Transverse colon (tissue), 4 donors: ENCODE results near the gene ZFP1. TPM values are rescaled to one million over a fixed set of nuclear protein-coding genes. Genes with fewer than 3 reads are reported as not detected.

Experiments used
- DNase-seq: peaks from one replicate; pipeline ENCODE4 v3.0.0-alpha.2; 2019
- H3K27ac ChIP-seq, 4 donors: fragments of 200-600 bp; sonication (generic); 2 replicates each; pipeline ENCODE4 v1.5.1; 2016 to 2018; ENCODE audit warnings: inconsistent platforms in 4 of 4
- H3K27me3 ChIP-seq: fragments of 200-600 bp; sonication (generic); 2 replicates; pipeline ENCODE4 v1.5.1; 2017; ENCODE audit warnings: inconsistent platforms
- H3K36me3 ChIP-seq, 4 donors: fragments of 200-600 bp; sonication (generic); 2 replicates each; pipeline ENCODE4 v1.5.1; 2017 to 2019; ENCODE audit warnings: inconsistent platforms in 4 of 4
- H3K4me1 ChIP-seq, 4 donors: fragments of 200-600 bp; sonication (generic); 2 replicates each; pipeline ENCODE4 v1.5.1; 2017 to 2020; ENCODE audit warnings: inconsistent platforms in 4 of 4
- H3K4me3 ChIP-seq, 4 donors: fragments of 200-600 bp; sonication (generic); 1 replicate in 1 of 4; 2 replicates in 3 of 4; pipeline versions ENCODE4 v1.5.1 to v1.6.1; 2017 to 2019; ENCODE audit warnings: inconsistent platforms in 4 of 4
- H3K9me3 ChIP-seq, 2 donors: fragments of 200-600 bp; sonication (generic); 2 replicates each; pipeline ENCODE4 v1.5.1; 2017 to 2019; ENCODE audit warnings: inconsistent platforms in 2 of 2
- CTCF ChIP-seq, 5 experiments: fragments of 200-600 bp in 3 of 5; fragments of 450-650 bp in 2 of 5; sonication (generic) in 3 of 5; IDR thresholded peaks; 1 replicate in 2 of 5; 2 replicates in 3 of 5; pipeline ENCODE4 v1.5.1; 2016 to 2017; ENCODE audit warnings: antibody characterized with exemption in 5 of 5, inconsistent platforms in 3 of 5, mild to moderate bottlenecking in 2 of 5, moderate library complexity in 1 of 5
- EP300 ChIP-seq: sonication (generic); formaldehyde crosslinking; IDR thresholded peaks from one replicate; pipeline ENCODE4 v1.6.1; 2017; ENCODE audit warnings: antibody characterized with exemption, low read depth
- POLR2A ChIP-seq: fragments of 450-650 bp; IDR thresholded peaks from one replicate; pipeline ENCODE4 v1.6.1; 2016; ENCODE audit warnings: antibody characterized with exemption, mild to moderate bottlenecking, moderate library complexity
- POLR2AphosphoS5 ChIP-seq, 3 donors: sonication (generic); formaldehyde crosslinking; IDR thresholded peaks; one replicate each; pipeline ENCODE4 v1.6.1; 2016; ENCODE audit warnings: antibody characterized with exemption in 3 of 3
- WGBS, 2 donors: methylation state at CpG; one replicate each; pipeline ENCODE4 v1.1.5; 2018; ENCODE audit warnings: low coverage in 1 of 2; 5-methylcytosine and 5-hydroxymethylcytosine counted together
- in situ Hi-C, 4 donors: fragments of 200-750 bp; cut with MboI; loops; one replicate each; pipeline versions ENCODE4 v1.15.0 to v1.15.1; 2017; ENCODE audit warnings: low sequenced_read_pairs in 3 of 4, low pct_ligation_motif_present in 1 of 4, low pct_unique_long_range_greater_than_20kb in 1 of 4
- intact Hi-C: fragments of 100-400 bp; cut with DNase I; formaldehyde crosslinking; loops from one replicate; pipeline ENCODE4 v1.15.1; 2023; ENCODE audit warnings: low total_unique reads
- total RNA-seq, 4 donors: library from RNA; depleted of rRNA; stranded (reverse); fragments of >200 nt; gene quantifications; one replicate each; pipeline ENCODE4 v1.1.0, GENCODE V29; 2016

The ZFP1 gene
- total RNA-seq, 4 donors from 2014 or later = 1.1 to 56.7 (median 6.3) TPM

- no peaks in the 10 kb centered on the region for H3K27me3 ChIP-seq
- DNase-seq = no peak
- WGBS, 2 donors = 67 to 74% methylated on average over 5 to 6 of the region's 6 CpGs
- H3K27ac ChIP-seq = no peak overlapping the region
- in situ Hi-C loops (no loop called here), intact Hi-C loops (no loop called here)
- H3K4me1 ChIP-seq = peaks cover 0 to under 1% (median 0%) of the 10 kb centered on the region in 4 donors
- no peak for TF ChIP-seq EP300
- no peak for TF ChIP-seq POLR2A
- no peak for TF ChIP-seq CTCF (IDR thresholded peaks at IDR 0.05)
- no peak for TF ChIP-seq POLR2AphosphoS5 (IDR thresholded peaks at IDR 0.05)
- no peaks in the 10 kb centered on the region for H3K9me3 ChIP-seq
- H3K4me3 ChIP-seq = no peak overlapping the region
- H3K36me3 ChIP-seq = no peaks in the 10 kb centered on the region
Measured at GRCh38 chr16:75143941-75144340, 4.4 kb upstream of the ZFP1 start.

GRCh38 chr16:75147968-75148310, 385 bp upstream of the ZFP1 start:
- no peak for TF ChIP-seq POLR2A
- no peak for TF ChIP-seq CTCF (IDR thresholded peaks at IDR 0.05)
- TF ChIP-seq POLR2AphosphoS5 (IDR thresholded peaks at IDR 0.05) = no peak
- no peak for TF ChIP-seq EP300
- Histone ChIP-seq H3K27me3 (no peaks in the 10 kb centered on the region), H3K4me3 (peak overlapping the region in 3 of 4 donors; percentile 86 to 95 (median 93)), H3K27ac (peak overlapping the region; percentile 96 to 100 (median 98)), H3K4me1 (peaks cover 0 to 10% (median 0%) of the 10 kb centered on the region in 4 donors), H3K36me3 (peaks cover 0 to 14% (median 0%) of the 10 kb centered on the region in 4 donors), H3K9me3 (peaks cover 9 to 19% of the 10 kb centered on the region in 2 donors)
- intact Hi-C loops (no loop called here), in situ Hi-C loops (no loop called here)
- no peak for DNase-seq
- 30 to 41% methylated on average over 3 of the region's 3 CpGs for WGBS, 2 donors

- Histone ChIP-seq H3K4me3 (no peak overlapping the region), H3K27me3 (no peaks in the 10 kb centered on the region), H3K27ac (no peak overlapping the region), H3K4me1 (peaks cover 0 to 10% (median 0%) of the 10 kb centered on the region in 4 donors), H3K36me3 (peaks cover 0 to 18% (median 0%) of the 10 kb centered on the region in 4 donors), H3K9me3 (peaks cover 9 to 19% of the 10 kb centered on the region in 2 donors)
- TF ChIP-seq CTCF (IDR thresholded peaks at IDR 0.05) = no peak
- no peak for TF ChIP-seq POLR2A
- no peak for TF ChIP-seq EP300
- TF ChIP-seq POLR2AphosphoS5 (IDR thresholded peaks at IDR 0.05) = no peak
- no peak for DNase-seq
- 48 to 70% methylated on average over 2 of the region's 2 CpGs for WGBS, 2 donors
- intact Hi-C loops (no loop called here), in situ Hi-C loops (no loop called here)
Measured at GRCh38 chr16:75151798-75152197, 3.5 kb downstream of the ZFP1 start.

GRCh38 chr16:75152635-75153034, 4.3 kb downstream of the ZFP1 start:
- intact Hi-C loops = no loop called here
- no peak for DNase-seq
- H3K9me3 ChIP-seq = peaks cover 9 to 19% of the 10 kb centered on the region in 2 donors
- H3K4me3 ChIP-seq = no peak overlapping the region
- TF ChIP-seq POLR2AphosphoS5 (IDR thresholded peaks at IDR 0.05) (no peak), CTCF (IDR thresholded peaks at IDR 0.05) (no peak)
- peaks cover 0 to 18% (median 0%) of the 10 kb centered on the region in 4 donors for H3K36me3 ChIP-seq
- no peak overlapping the region for H3K27ac ChIP-seq
- no peaks in the 10 kb centered on the region for H3K27me3 ChIP-seq
- peaks cover 0 to 10% (median 0%) of the 10 kb centered on the region in 4 donors for H3K4me1 ChIP-seq
- in situ Hi-C loops = no loop called here
